Kidney epithelial cell (primary cell): ENCODE measurements around the gene CKM. TPM values are rescaled to one million over a fixed set of nuclear protein-coding genes. Genes with fewer than 3 reads are reported as not detected.

Source experiments
- DNase-seq: peaks from one replicate; pipeline ENCODE4 v3.0.0-alpha.2; 2010; ENCODE audit warnings: low read depth
- H3K27me3 ChIP-seq: 2 replicates; pipeline ENCODE4 v1.6.0; 2011; ENCODE audit warnings: low read length; ENCODE audit not compliant: control insufficient read depth, insufficient read depth
- H3K36me3 ChIP-seq: 2 replicates; pipeline ENCODE4 v1.5.1; 2011; ENCODE audit warnings: low read length; ENCODE audit not compliant: control insufficient read depth, insufficient read depth
- H3K4me3 ChIP-seq: 2 replicates; pipeline ENCODE4 v1.5.1; 2011; ENCODE audit warnings: low read depth, mild to moderate bottlenecking, control low read depth, low read length
- CTCF ChIP-seq: IDR thresholded peaks from 2 replicates; pipeline ENCODE4 v1.5.1; 2011; ENCODE audit warnings: mild to moderate bottlenecking, moderate library complexity, low read length, control low read depth, inconsistent platforms; ENCODE audit not compliant: insufficient read depth, poor library complexity, severe bottlenecking
- total RNA-seq: library from RNA; depleted of rRNA; stranded (reverse); fragments of >200 nt; gene quantifications from 2 replicates; pipeline ENCODE4 v1.2.3, GENCODE V29; 2015

The CKM gene
- total RNA-seq, 1 donor from 2014 or later = not detected

- Histone ChIP-seq H3K27me3 (peaks cover 10% of the 10 kb centered on the region), H3K36me3 (no peaks in the 10 kb centered on the region), H3K4me3 (no peak overlapping the region)
- TF ChIP-seq CTCF = no peak
- no peak for DNase-seq
Measured at GRCh38 chr19:45305007-45305406, 17.7 kb downstream of the CKM start.

- H3K36me3 ChIP-seq = no peaks in the 10 kb centered on the region
- DNase-seq = no peak
- no peak overlapping the region for H3K4me3 ChIP-seq
- no peak for TF ChIP-seq CTCF
- H3K27me3 ChIP-seq = peaks cover 10% of the 10 kb centered on the region
Measured at GRCh38 chr19:45304141-45304926, 18.3 kb downstream of the CKM start.

- peaks cover 10% of the 10 kb centered on the region for H3K27me3 ChIP-seq
- no peak for TF ChIP-seq CTCF
- H3K4me3 ChIP-seq = no peak overlapping the region
- H3K36me3 ChIP-seq = no peaks in the 10 kb centered on the region
- DNase-seq = no peak
Measured at GRCh38 chr19:45303269-45304060, 19.2 kb downstream of the CKM start.

GRCh38 chr19:45302416-45302815, 20.3 kb downstream of the CKM start:
- H3K36me3 ChIP-seq = no peaks in the 10 kb centered on the region
- H3K27me3 ChIP-seq = peaks cover 10% of the 10 kb centered on the region
- no peak for TF ChIP-seq CTCF
- no peak overlapping the region for H3K4me3 ChIP-seq
- no peak for DNase-seq

GRCh38 chr19:45299719-45300118, 23.0 kb downstream of the CKM start:
- Histone ChIP-seq H3K4me3 (no peak overlapping the region), H3K27me3 (peaks cover 3% of the 10 kb centered on the region), H3K36me3 (no peaks in the 10 kb centered on the region)
- TF ChIP-seq CTCF = no peak
- DNase-seq = no peak
